Activated T-cell treated with anti-CD3 and anti-CD28 coated beads for 1 hour (primary cell): ENCODE measurements around the gene TREML1.

Experiments
- DNase-seq: peaks from one replicate; pipeline ENCODE4 v3.0.0-alpha.2; 2020; ENCODE audit warnings: low read depth

Gene TREML1

GRCh38 chr6:41177695-41178094, 23.5 kb upstream of the TREML1 start:
- no peak for DNase-seq

GRCh38 chr6:41177287-41177686, 23.1 kb upstream of the TREML1 start:
- DNase-seq = no peak

DNA sequence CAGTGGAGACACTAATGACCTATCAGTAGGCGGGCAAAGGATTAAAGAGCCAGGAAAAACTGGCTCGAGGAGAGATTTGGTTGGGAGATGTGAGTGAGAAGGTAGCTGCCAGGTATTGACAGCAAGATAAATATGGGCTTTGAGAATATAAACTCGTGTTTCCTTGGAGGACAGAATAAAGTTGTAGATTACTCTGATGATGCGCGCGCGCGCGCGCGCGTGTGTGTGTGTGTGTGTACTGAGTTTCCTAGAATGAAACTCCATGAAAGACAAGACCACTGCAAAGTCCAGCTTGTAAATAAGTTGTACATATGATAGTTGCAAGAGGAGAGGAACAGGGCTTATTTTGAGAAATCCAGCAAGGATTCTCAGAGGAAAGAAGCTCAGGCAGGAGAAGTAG, 22.0 kb upstream of the TREML1 start:
- DNase-seq = no peak

- no peak for DNase-seq
Measured at GRCh38 chr6:41175084-41175483, 20.9 kb upstream of the TREML1 start.

- DNase-seq = no peak
Measured at GRCh38 chr6:41174610-41175009, 20.5 kb upstream of the TREML1 start.

GRCh38 chr6:41171908-41172307, 17.8 kb upstream of the TREML1 start:
- no peak for DNase-seq

DNA sequence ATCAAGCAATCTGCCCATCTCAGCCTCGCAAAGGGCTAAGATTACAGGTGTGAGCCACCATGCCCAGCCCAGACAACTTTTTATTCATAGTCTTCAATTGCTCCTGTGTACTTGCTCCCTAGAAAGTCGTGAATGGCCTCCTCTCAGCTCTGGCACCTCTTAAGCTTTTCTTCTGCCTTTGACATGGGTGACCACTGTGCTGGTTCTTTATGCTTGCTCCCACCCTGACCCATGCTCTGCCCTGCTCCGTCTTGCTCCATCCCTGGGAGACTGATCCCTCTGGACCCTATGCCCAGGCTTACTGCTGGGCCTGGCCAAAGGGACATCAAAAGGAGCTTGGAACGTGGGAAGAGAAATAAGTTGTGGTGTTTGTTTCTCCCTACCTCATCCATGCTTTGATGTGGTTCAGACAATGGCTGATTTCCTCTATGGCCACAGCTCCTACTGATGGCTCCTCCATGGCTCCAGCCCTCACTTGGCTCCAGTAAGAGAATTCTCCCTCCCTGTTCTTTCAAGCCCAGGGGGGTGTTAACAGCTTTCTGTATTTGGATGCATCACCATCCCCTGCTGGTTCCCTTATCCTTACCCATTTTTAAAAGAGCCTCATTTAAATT, 16.5 kb upstream of the TREML1 start:
- no peak for DNase-seq

DNA sequence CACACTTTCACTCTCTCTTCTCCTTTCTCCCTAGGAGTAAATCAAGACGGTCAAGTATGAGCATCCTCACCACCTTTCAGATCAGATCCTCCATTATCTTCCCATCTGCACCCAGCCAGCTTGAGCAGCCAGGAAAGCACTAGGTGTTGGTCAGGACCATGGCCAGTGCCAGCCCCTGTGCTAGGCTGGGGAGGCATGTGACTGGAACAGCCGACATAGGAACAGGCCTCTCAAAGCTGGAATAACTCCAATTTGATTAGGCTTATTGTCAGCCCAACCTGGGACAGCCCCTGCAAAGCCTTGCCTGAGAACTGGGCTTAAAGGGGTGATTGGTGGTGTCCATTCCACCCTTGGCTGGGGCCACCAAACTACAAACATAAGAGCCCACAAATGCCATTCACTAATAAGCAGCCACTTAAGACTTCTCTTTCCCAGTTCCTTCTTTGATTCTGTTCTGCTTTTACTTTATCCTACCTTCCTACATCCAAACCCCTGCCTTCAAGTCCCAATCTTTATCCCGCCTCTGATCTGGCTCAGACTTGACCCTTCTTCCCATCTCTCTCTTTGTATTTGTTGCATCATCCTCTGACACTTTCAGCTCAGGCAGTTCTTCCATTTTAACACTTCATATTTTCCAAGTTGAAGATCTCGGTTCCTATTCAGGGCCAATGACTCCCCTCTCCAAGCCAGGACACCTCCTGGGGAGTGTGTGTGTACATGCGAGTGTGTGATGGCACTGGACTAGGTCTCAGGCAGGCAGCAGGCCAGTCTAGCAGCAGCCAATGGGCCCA, 13.2 kb upstream of the TREML1 start:
- no peak for DNase-seq

GRCh38 chr6:41164551-41165120, 10.5 kb upstream of the TREML1 start:
- DNase-seq = no peak

DNA sequence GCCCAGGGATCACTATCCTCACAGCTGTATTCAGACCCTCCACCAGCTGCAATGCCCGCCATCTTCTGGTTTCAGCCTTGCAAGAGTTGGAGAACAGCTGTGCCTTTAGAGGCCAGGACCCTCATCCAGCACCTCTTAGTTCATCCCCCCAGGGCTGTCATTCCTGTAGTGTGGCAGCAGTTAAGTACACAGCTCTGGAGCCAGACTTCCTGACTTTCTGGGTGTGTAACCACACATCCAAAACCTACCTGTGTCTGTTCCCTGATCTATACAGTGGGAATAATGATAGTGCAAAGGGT, 9.2 kb upstream of the TREML1 start:
- DNase-seq = no peak

DNA sequence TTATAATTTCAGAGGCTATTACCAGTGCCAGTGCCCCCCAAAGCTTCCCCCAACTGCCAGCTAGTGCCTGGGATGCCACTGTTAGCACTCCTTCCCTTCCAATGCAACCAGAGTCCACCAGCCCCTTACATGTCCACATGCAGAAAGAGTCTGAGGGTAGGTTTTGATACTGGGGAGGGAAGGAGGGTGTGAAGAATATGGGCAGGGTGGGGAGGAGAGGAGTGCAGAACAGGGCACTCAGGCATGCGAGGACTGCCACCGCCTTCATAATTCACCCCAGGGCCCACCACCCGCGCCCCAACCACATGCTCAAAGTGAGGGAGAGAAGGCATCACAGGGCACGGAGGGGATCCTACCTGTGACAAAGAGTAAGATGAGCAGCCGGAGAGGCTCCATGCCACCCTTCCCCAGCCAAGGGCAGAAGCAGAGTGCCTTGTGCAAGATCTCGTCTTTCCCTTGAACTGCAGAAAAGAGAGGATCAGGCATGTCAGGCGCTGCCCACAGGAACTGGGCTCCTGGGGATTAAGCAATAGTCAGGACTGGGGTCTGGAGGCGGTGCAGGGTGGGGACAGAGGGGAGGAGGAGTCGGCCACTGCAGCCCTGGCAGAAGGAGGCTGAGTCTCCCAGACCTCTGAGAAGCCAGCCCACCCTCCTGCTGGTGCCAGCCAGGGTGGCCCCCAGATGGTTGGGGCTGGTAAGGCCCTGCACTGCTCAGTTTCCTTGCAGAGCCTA, 8.7 kb upstream of the TREML1 start, which contains the start of gene TREM2:
TSS of gene TREM2 (minus strand) at position 430 of the 732 bp plus-strand sequence. CDS start at position 396, 34 bp downstream.
- DNase-seq = no peak

GRCh38 chr6:41161851-41162552, 7.9 kb upstream of the TREML1 start:
- no peak for DNase-seq

- DNase-seq = no peak
Measured at GRCh38 chr6:41161380-41161779, 7.2 kb upstream of the TREML1 start.

GRCh38 chr6:41160933-41161332, 6.8 kb upstream of the TREML1 start:
- DNase-seq = no peak

DNA sequence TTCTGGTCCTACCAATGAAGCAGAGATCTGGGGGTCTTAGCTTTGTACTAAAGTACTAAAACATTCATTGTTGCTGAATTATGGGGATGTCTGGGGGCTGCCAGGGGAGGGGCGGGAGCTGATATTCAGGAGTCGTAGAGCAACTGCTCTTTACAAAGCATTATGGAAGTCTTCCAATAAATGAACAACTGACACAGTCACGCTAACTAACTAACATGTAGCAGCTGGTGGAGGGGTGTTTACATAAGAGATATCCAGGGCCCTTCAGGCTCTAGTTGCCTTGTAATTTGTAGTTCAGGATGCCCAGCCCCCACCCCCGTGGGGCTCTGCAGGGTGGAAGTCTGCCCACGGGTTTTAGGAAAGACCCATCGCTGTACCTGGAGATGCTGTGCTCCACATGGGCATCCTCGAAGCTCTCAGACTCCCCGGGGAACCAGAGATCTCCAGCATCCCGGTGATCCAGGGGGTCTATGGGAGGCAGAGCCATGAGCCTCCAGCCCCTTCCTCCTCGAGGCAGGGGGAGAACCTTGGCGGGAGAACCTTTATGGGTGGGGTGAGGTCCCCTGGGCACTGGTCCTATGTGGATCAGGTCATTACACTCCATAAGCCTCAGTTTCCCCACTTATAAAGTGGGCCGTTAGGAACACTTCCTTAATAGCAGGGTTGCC, 5.4 kb upstream of the TREML1 start:
- no peak for DNase-seq

GRCh38 chr6:41157323-41157722, 3.2 kb upstream of the TREML1 start:
- no peak for DNase-seq

DNA sequence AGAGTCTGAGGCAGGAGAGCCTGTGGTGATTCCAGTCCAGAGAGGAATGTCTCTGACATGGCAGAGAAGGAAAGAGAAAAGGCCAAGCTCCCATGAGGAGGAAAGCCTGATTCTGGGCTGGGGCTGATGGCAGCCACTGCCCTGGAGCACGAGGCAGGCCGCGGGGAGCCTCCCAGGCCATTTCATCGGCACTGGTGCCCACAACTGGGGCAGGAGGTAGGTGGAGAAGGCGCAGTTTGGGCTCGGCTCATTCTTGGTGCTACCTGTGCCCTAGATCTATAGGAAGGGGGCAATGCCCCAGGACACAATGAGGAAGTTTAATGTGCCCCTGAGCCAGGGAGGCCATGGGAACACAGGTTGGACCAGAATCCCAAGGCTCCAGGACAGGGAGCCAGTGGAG, 2.6 kb upstream of the TREML1 start:
- no peak for DNase-seq

DNA sequence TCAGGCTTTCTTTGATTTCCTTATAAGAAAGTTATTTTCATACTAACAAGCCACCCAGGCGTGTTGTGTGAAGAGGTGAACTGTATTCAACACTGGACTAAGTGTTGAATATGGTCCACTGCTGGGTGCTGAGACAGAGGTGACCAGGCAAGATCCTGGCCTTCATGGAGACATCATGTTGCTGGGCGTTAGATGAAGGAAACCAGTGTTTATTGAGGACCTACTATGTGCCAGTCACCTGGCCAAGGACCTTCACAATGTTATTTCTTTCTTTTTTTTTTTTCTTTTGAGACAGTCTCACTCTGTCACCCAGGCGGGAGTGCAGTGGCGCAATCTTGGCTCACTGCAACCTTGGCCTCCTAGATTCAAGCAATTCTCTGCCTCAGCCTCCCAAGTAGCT, 1.9 kb upstream of the TREML1 start:
- DNase-seq = no peak

GRCh38 chr6:41155132-41155805, 1.1 kb upstream of the TREML1 start:
- DNase-seq = no peak

GRCh38 chr6:41153451-41153850, 696 bp downstream of the TREML1 start:
- DNase-seq = no peak

DNA sequence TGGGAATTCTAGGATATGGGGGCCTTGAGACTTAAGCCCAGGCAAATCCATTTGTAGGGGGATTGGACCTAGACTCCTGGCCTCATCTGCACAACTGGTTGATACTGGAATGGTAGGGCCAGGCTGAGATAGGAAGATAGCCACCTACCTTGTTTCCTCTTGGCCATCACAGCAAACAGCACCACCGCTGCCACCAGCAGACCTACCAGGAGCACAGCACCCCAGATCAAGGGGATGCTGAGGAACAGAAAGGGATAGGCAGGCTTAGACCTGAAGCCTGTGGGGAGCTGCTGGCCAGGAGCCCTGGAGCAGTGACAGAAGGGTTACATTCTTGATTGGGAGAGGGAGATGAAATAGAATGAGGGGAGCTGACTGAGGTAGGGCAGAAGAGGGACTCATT, 3.5 kb downstream of the TREML1 start:
- DNase-seq = no peak
